HEK293 (cell line): Measurements from ENCODE around the gene ZNF140.

Experiments
- ATF2 ChIP-seq: fragments of 450-650 bp; formaldehyde crosslinking; IDR thresholded peaks from 2 replicates; pipeline ENCODE4 v1.5.1; 2016; ENCODE audit warnings: missing biosample characterization, missing genetic modification characterization, low read depth
- FEZF1 ChIP-seq: fragments of 450-650 bp; formaldehyde crosslinking; IDR thresholded peaks from 2 replicates; pipeline ENCODE4 v1.5.1; 2016; ENCODE audit warnings: missing biosample characterization, missing genetic modification characterization
- GFI1B ChIP-seq: fragments of 450-650 bp; formaldehyde crosslinking; IDR thresholded peaks from 2 replicates; pipeline ENCODE4 v1.5.1; 2016; ENCODE audit warnings: missing biosample characterization, missing genetic modification characterization
- HOXA7 ChIP-seq: sonication (generic); formaldehyde crosslinking; IDR thresholded peaks from 2 replicates; pipeline ENCODE4 v1.8.1; 2022; ENCODE audit warnings: missing genetic modification reagents, borderline replicate concordance
- HOXC10 ChIP-seq: sonication (generic); formaldehyde crosslinking; IDR thresholded peaks from 2 replicates; pipeline ENCODE4 v1.8.1; 2023; ENCODE audit warnings: mild to moderate bottlenecking, missing genetic modification reagents
- KLF10 ChIP-seq: fragments of 450-650 bp; IDR thresholded peaks from 2 replicates; pipeline ENCODE4 v1.5.1; 2018; ENCODE audit warnings: missing biosample characterization, mild to moderate bottlenecking, missing genetic modification characterization
- MEIS1 ChIP-seq: sonication (generic); formaldehyde crosslinking; IDR thresholded peaks from 2 replicates; pipeline ENCODE4 v1.8.1; 2022; ENCODE audit warnings: missing genetic modification reagents, mild to moderate bottlenecking, borderline replicate concordance
- MYNN ChIP-seq: fragments of 450-650 bp; formaldehyde crosslinking; IDR thresholded peaks from 2 replicates; pipeline ENCODE4 v1.5.1; 2016; ENCODE audit warnings: missing biosample characterization, missing genetic modification characterization, borderline replicate concordance
- MZF1 ChIP-seq: fragments of 450-650 bp; formaldehyde crosslinking; IDR thresholded peaks from 2 replicates; pipeline ENCODE4 v1.5.1; 2017; ENCODE audit warnings: missing biosample characterization, missing genetic modification characterization, borderline replicate concordance
- OSR2 ChIP-seq: fragments of 450-650 bp; formaldehyde crosslinking; IDR thresholded peaks from 2 replicates; pipeline ENCODE4 v1.5.1; 2016; ENCODE audit warnings: missing biosample characterization, missing genetic modification characterization
- PRDM6 ChIP-seq: fragments of 450-650 bp; formaldehyde crosslinking; IDR thresholded peaks from 2 replicates; pipeline ENCODE4 v1.5.1; 2017; ENCODE audit warnings: missing biosample characterization, missing genetic modification characterization
- SALL2 ChIP-seq: fragments of 450-650 bp; formaldehyde crosslinking; IDR thresholded peaks from 2 replicates; pipeline ENCODE4 v1.5.0; 2017; ENCODE audit warnings: missing biosample characterization, mild to moderate bottlenecking, missing genetic modification characterization, borderline replicate concordance
- YY1 ChIP-seq: fragments of 450-650 bp; formaldehyde crosslinking; IDR thresholded peaks from 2 replicates; pipeline ENCODE4 v1.5.1; 2018; ENCODE audit warnings: missing biosample characterization, missing genetic modification characterization
- YY2 ChIP-seq: fragments of 450-650 bp; formaldehyde crosslinking; IDR thresholded peaks from 2 replicates; pipeline ENCODE4 v1.5.1; 2016; ENCODE audit warnings: missing biosample characterization, missing genetic modification characterization
- ZBTB10 ChIP-seq: fragments of 450-650 bp; formaldehyde crosslinking; IDR thresholded peaks from 2 replicates; pipeline ENCODE4 v1.5.1; 2016; ENCODE audit warnings: missing biosample characterization, missing genetic modification characterization
- ZFP69B ChIP-seq: fragments of 450-650 bp; formaldehyde crosslinking; IDR thresholded peaks from 2 replicates; pipeline ENCODE4 v1.5.1; 2016; ENCODE audit warnings: missing biosample characterization, missing genetic modification characterization
- ZNF10 ChIP-seq: fragments of 450-650 bp; formaldehyde crosslinking; IDR thresholded peaks from 2 replicates; pipeline ENCODE4 v1.5.1; 2017; ENCODE audit warnings: missing biosample characterization, missing genetic modification characterization
- ZNF133 ChIP-seq: fragments of 450-650 bp; formaldehyde crosslinking; IDR thresholded peaks from 2 replicates; pipeline ENCODE4 v1.5.1; 2016; ENCODE audit warnings: missing biosample characterization, missing genetic modification characterization
- ZNF155 ChIP-seq: fragments of 450-650 bp; formaldehyde crosslinking; IDR thresholded peaks from 2 replicates; pipeline ENCODE4 v1.5.1; 2016; ENCODE audit warnings: missing biosample characterization, missing genetic modification characterization
- ZNF19 ChIP-seq: fragments of 450-650 bp; formaldehyde crosslinking; IDR thresholded peaks from 2 replicates; pipeline ENCODE4; 2016; ENCODE audit warnings: missing biosample characterization, missing genetic modification characterization, low read depth
- ZNF24 ChIP-seq: fragments of 450-650 bp; formaldehyde crosslinking; IDR thresholded peaks from 2 replicates; pipeline ENCODE4 v1.5.1; 2016; ENCODE audit warnings: missing biosample characterization, missing genetic modification characterization
- ZNF324 ChIP-seq: fragments of 450-650 bp; formaldehyde crosslinking; IDR thresholded peaks from 2 replicates; pipeline ENCODE4 v1.5.1; 2016; ENCODE audit warnings: missing biosample characterization, missing genetic modification characterization
- ZNF335 ChIP-seq: fragments of 450-650 bp; formaldehyde crosslinking; conservative IDR thresholded peaks from 2 replicates; pipeline ENCODE4 v1.5.1; 2016; ENCODE audit warnings: missing biosample characterization, missing genetic modification characterization
- ZNF518A ChIP-seq: fragments of 450-650 bp; formaldehyde crosslinking; conservative IDR thresholded peaks from 2 replicates; pipeline ENCODE4 v1.5.1; 2016; ENCODE audit warnings: low read depth, missing biosample characterization, missing genetic modification characterization
- ZNF544 ChIP-seq: fragments of 450-650 bp; formaldehyde crosslinking; IDR thresholded peaks from 2 replicates; pipeline ENCODE4 v1.5.0; 2017; ENCODE audit warnings: missing biosample characterization, missing genetic modification characterization
- ZNF571 ChIP-seq: fragments of 450-650 bp; formaldehyde crosslinking; IDR thresholded peaks from 2 replicates; pipeline ENCODE4 v1.5.0; 2017; ENCODE audit warnings: missing biosample characterization, missing genetic modification characterization
- ZNF677 ChIP-seq: fragments of 450-650 bp; IDR thresholded peaks from 2 replicates; pipeline ENCODE4 v1.5.0; 2018; ENCODE audit warnings: missing biosample characterization, mild to moderate bottlenecking, missing genetic modification characterization, moderate library complexity
- ZNF707 ChIP-seq: fragments of 450-650 bp; formaldehyde crosslinking; IDR thresholded peaks from 2 replicates; pipeline ENCODE4 v1.5.1; 2016; ENCODE audit warnings: missing biosample characterization, missing genetic modification characterization
- ZNF747 ChIP-seq: fragments of 450-650 bp; formaldehyde crosslinking; IDR thresholded peaks from 2 replicates; pipeline ENCODE4 v1.5.1; 2016; ENCODE audit warnings: missing biosample characterization, missing genetic modification characterization
- ZSCAN30 ChIP-seq: fragments of 450-650 bp; IDR thresholded peaks from 2 replicates; pipeline ENCODE4 v1.5.1; 2018; ENCODE audit warnings: missing biosample characterization, mild to moderate bottlenecking, missing genetic modification characterization, moderate library complexity
- ZXDB ChIP-seq: fragments of 450-650 bp; formaldehyde crosslinking; IDR thresholded peaks from 2 replicates; pipeline ENCODE4 v1.5.1; 2016; ENCODE audit warnings: missing biosample characterization, missing genetic modification characterization

Gene ZNF140

GRCh38 chr12:133037207-133038005, 43.3 kb upstream of the ZNF140 start, which contains the start of gene ZNF84 (continued):
- TF ChIP-seq ZNF544 (tag by site-specific recombination) (no peak), MEIS1 (no peak), MZF1 (no peak), YY1 (peak; percentile 53; the same call in 1 of the 2 replicates), KLF10 (peak; percentile 72), GFI1B (tag by site-specific recombination) (no peak), ZFP69B (0 out of 2 replicates have a peak, but pooled peaks have one; percentile 35), HOXA7 (no peak), ZNF155 (tag by site-specific recombination) (no peak), ZNF10 (no peak), ZXDB (no peak), HOXC10 (CRISPR knock-in tag) (no peak), PRDM6 (no peak), MYNN (no peak), ZNF707 (tag by site-specific recombination) (no peak), ZNF19 (tag by site-specific recombination) (no peak), SALL2 (tag by site-specific recombination) (no peak), ZNF571 (tag by site-specific recombination) (no peak), OSR2 (no peak), ZNF335 (tag by site-specific recombination) (peak; percentile 13; the same call in 1 of the 2 replicates), ZBTB10 (tag by site-specific recombination) (no peak), ZNF677 (tag by site-specific recombination) (no peak), YY2 (peak; percentile 47; the same call in 1 of the 2 replicates), ZNF518A (tag by site-specific recombination) (no peak; the same call in 1 of the 2 replicates), ATF2 (tag by site-specific recombination) (no peak), ZNF747 (tag by site-specific recombination) (no peak), ZSCAN30 (tag by site-specific recombination) (peak; percentile 84), ZNF133 (tag by site-specific recombination) (no peak), FEZF1 (no peak), ZNF24 (tag by site-specific recombination) (no peak), ZNF324 (no peak)
